ENCODE results near the gene TNFRSF8.

TNFRSF8 gene

DNA sequence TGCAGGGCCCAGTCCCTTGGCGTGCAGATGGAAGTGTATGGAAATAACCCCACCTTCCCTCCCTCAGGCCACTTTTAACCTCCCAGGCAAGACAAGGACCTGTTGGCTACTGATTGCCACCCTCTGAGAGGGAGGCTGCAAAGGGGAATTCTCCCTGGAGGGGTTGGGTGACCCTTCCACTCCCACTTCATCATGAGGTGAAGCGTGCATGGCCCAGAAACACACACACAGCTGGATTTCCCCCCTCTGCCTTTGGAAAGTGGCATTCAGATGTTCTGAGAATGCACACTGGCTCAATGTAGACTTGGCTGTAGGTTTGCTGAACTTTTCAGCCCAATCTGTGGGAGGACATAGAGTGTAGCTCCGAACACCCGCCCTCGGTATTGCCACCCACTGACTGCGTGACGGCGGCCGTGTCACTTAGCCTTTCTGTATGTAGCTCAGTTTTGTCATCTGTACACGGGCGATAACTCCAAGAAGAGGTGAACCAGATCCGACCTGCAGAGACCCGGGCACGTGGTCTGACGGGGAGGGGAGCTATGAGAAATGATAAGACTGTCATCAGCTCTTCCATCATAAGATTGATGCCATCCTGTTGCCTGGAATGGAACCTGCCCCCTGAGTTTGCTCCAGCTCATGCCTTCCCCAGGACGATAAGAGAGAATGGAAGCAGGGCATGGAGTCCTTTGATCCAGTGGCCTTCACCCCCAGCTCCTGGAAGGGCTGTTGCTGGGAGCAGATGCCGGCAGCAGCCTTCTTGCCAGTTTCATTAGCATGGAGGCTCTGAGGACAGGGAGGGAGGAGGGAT, 24.5 kb upstream of the TNFRSF8 start:
- TF ChIP-seq, protein P1, sequence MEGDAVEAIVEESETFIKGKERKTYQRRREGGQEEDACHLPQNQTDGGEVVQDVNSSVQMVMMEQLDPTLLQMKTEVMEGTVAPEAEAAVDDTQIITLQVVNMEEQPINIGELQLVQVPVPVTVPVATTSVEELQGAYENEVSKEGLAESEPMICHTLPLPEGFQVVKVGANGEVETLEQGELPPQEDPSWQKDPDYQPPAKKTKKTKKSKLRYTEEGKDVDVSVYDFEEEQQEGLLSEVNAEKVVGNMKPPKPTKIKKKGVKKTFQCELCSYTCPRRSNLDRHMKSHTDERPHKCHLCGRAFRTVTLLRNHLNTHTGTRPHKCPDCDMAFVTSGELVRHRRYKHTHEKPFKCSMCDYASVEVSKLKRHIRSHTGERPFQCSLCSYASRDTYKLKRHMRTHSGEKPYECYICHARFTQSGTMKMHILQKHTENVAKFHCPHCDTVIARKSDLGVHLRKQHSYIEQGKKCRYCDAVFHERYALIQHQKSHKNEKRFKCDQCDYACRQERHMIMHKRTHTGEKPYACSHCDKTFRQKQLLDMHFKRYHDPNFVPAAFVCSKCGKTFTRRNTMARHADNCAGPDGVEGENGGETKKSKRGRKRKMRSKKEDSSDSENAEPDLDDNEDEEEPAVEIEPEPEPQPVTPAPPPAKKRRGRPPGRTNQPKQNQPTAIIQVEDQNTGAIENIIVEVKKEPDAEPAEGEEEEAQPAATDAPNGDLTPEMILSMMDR (IDR thresholded peaks at IDR 0.05; ENCODE audit: insufficient read depth, low read depth, low read length, missing control alignments), result no peak
- H3K4me3 ChIP-seq (ENCODE audit: low read depth, low read length), result no peak overlapping the region
- peak; percentile 32 for DNase-seq (ENCODE audit: low read depth)

DNA sequence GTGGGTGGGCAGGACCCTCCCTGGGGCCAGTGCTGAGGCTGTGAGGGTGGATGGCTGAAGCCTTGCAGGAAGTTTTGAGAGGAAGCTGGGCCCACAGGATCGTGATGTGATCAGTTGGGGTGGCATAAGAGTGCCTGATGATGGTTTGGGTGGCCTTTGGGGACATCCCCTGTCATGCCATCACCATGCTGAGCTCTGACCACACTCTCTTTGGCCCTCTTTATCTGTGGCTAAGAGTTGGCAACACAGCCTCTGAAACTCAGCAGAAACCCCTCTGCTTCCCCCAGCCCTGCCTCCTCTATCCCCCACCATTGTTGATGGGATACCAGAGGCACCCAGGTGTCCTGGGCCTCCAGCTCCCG, 24.0 kb upstream of the TNFRSF8 start:
- no peak overlapping the region for H3K4me3 ChIP-seq (ENCODE audit: low read depth, low read length)
- DNase-seq (ENCODE audit: low read depth), result peak; percentile 55
- TF ChIP-seq, protein P1 (IDR thresholded peaks at IDR 0.05; ENCODE audit: insufficient read depth, low read depth, low read length, missing control alignments), result no peak

DNA sequence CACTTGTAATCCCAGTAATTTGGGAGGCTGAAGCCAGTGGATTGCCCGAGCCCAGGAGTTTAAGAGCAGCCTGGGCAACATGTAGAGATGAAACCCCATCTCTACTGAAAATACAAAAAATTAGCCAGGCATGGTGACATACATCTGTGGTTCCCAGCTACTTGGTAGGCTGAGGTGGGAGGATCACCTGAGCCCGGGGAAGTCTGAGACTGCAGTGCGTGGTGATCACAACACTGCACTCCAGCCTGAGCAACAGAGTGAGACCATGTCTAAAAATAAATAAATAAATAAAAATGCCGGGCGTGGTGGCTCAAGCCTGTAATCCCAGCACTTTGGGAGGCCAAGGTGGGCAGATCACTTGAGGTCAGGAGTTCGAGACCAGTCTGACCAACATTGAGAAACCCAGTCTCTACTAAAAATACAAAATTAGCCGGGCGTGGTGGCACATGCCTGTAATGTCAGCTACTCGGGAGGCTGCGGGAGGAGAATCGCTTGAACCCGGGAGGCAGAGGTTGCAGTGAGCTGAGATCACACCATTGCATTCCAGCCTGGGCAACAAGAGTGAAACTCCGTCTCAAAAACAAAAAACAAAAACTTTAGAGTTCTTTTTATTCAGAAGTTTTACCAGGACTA, 23.2 kb upstream of the TNFRSF8 start:
- DNase-seq (ENCODE audit: low read depth), result peak; percentile 85
- peak overlapping the region; percentile 12; the same call in 1 of the 2 replicates for H3K4me3 ChIP-seq (ENCODE audit: low read depth, low read length)

DNA sequence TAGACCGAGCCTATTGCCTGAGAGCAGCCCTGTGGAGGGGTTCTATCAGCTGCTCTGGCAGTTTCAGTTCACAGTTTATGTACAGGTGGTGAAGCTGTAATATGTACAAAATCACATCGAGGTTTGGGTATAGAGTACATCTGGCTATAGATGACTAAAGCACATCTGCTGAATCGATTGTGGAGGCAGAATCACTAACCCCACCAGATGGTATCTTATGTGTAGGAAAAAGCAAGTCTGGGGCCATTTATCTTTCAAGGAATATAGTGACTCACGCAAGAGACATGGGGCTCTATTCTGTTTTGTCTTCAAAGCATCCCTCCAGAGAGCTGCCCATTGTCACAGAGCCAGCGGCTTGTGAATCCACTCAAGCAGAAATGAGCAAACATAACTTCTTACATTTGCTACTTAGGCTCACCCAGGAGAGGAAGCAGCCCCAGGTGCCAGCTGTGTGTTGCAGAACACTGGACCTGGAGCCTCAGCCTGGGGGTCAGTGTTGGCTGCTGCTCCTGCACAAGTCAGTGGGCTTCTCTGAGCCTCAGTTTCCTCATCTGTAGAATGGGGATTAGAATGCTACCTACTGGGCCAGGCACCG, 22.5 kb upstream of the TNFRSF8 start:
- DNase-seq (ENCODE audit: low read depth), result peak; percentile 90
- H3K4me3 ChIP-seq (ENCODE audit: low read depth, low read length), result peak overlapping the region; percentile 0
- TF ChIP-seq, protein P1 (IDR thresholded peaks at IDR 0.05; ENCODE audit: insufficient read depth, low read depth, low read length, missing control alignments), result no peak

DNA sequence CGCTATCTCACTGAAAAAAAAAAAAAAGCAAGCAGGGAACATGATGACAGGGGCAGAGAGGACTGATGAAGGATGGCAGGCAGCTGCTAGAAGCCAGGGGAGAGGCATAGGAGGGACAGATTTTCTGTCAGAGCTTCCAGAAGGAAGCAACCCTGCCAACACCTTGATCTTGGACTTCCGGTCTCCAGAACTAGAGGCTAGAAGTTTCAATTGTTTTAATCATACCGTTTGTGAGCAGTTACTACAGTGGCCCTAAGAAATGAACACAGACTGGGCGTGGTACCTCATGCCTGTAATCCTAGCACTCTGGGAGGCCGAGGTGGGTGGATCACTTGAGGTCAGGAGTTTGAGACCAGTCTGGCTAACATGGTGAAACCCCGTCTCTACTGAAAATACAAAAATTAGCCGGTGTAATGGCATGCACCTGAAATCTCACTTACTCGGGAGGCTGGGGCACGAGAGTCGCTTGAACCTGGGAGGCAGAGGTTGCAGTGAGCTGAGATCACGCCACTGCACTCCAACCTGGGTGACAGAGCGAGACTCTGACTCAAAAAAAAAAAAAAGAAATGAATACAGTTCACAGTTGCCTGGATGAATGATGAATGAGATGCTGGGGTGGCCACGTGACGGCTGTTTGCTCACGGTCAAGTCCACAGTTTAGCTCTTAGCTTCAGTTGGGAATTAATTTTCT, 18.8 kb upstream of the TNFRSF8 start:
- DNase-seq (ENCODE audit: low read depth), result peak; percentile 79
- 0 out of 2 replicates have a peak overlapping the region, but pooled peaks have one; percentile 4 for H3K4me3 ChIP-seq (ENCODE audit: low read depth, low read length)

DNA sequence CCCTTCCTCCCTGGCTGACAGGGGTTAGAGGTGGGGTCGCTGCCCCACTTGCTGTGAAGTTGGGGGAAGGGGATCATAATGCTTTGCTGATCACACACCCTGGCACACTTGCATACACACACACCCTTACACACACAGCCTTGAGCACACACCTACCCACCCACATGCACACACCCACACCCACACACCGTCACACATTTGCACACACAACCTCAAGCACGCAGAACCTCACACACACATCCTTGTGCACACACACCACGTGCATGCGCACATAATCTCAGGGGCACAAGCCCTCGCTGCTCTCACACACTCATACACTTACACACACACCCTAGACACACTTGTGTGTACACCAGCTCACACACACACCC, 16.4 kb upstream of the TNFRSF8 start:
- H3K4me3 ChIP-seq (ENCODE audit: low read depth, low read length), result peak overlapping the region; percentile 24
- TF ChIP-seq, protein P1 (IDR thresholded peaks at IDR 0.05; ENCODE audit: insufficient read depth, low read depth, low read length, missing control alignments), result no peak
- no peak for DNase-seq (ENCODE audit: low read depth)

DNA sequence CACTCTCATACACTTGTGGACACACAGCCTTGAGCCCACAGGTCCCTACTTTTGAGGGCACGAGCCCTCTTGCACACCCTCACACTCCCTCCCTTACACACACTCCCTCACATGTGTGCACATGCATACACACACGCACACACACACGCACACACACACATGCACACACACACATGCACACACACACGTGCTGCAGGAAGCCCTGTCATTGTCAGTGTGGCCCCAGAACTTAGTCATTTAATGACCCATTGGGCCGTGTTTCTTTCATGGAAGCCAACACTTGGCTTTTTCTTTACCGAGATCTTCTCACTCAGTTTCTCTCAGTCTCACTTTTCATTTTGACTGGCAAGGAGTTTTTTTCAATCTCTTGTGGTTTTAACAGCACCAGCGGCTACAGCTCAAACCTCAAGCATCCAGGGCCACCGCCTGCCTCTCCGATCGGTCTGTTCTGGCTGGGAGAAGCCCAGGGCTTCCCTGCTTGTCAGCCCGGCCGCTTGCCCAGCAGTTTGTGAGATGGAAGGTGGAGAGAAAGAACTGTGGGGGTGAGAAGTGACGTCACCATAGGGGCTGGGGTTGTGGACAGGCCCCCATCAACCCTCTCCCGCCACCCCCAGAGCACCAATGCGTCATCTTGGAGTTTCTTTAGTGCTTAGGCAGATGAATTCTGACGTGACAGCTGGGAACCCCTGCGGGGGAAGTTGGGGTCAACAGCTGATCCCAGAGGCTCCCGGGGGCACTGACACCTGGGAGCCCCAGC, 15.8 kb upstream of the TNFRSF8 start:
- DNase-seq (ENCODE audit: low read depth), result peak; percentile 95
- TF ChIP-seq, protein P1 (IDR thresholded peaks at IDR 0.05; ENCODE audit: insufficient read depth, low read depth, low read length, missing control alignments), result no peak
- peak overlapping the region; percentile 57 for H3K4me3 ChIP-seq (ENCODE audit: low read depth, low read length)

All from GM12865 (cell line).